ENCODE measurements around the gene ZNFX1. TPM values are rescaled to one million over a fixed set of nuclear protein-coding genes. Genes with fewer than 3 reads are reported as not detected.
"Not testable (repeated sequence)": the region's sequence is repeated elsewhere in the genome, so short reads cannot be mapped to it uniquely, and the experiment has no call there.

The ZNFX1 gene
- total RNA-seq, 2 experiments from 2014 or later = 50.6 to 51.6 TPM

GRCh38 chr20:49219091-49219923, 58.5 kb downstream of the ZNFX1 start, which contains the start of gene DDX27:
TSS of gene DDX27 (plus strand) at chr20:49219416. CDS start at chr20:49219449, 33 bp downstream.
- Histone ChIP-seq H3K4me3 (ENCODE audit: low read length) (peak within 1 kb of the TSS; percentile 79), H3K27ac (ENCODE audit: low read depth in 1 of 2, low read length in 2 of 2) (peak within 1 kb of the TSS; percentile 85 to 91), H3K27me3 (ENCODE audit: control insufficient read depth in 1 of 2, insufficient read depth in 2 of 2, low read length in 2 of 2) (no peaks in the 10 kb centered on the region), H3K4me1 (ENCODE audit: insufficient read depth, low read length) (peaks cover 33% of the 10 kb centered on the region), H3K36me3 (ENCODE audit: insufficient read depth, low read length) (peaks cover 29% of the 10 kb centered on the region), H3K9me3 (ENCODE audit: control insufficient read depth in 1 of 2, insufficient read depth in 1 of 2, low read length in 2 of 2) (no peaks in the 10 kb centered on the region)
- Mint-ChIP-seq H3K36me3 (ENCODE audit: low read depth) (peaks cover 41% of the 10 kb centered on the region), H3K4me1 (ENCODE audit: low read depth) (peaks cover 24% of the 10 kb centered on the region), H3K27ac (peak within 1 kb of the TSS; percentile 87), H3K27me3 (no peaks in the 10 kb centered on the region), H3K9me3 (no peaks in the 10 kb centered on the region), H3K4me3 (peak within 1 kb of the TSS; percentile 86)
- POLR2A ChIA-PET = interaction anchor here (0.5 to 1.7 kb wide), 15 partner anchors 9 to 182 kb away, joined by 3 to 33 read pairs (median 4); partner anchors contain the start of genes STAU1 and ZNFX1
- intact Hi-C loops (cut with DNase I, micrococcal nuclease) = loop anchor here (1.0 to 5.0 kb wide), 5 partner anchors 32 to 1513 kb away; partner anchors contain the start of genes ZNFX1 (in 2 of the 2), CSE1L (in 1 of the 2) and PARD6B (in 1 of the 2)
- TF ChIP-seq CTCF (IDR thresholded peaks at IDR 0.05) = no peak
- DNase-seq (peak; percentile 90 to 99 (median 96)), ATAC-seq (ENCODE audit: poor library complexity) (peak; percentile 84)
- CTCF ChIA-PET = interaction anchor here (0.6 to 4.4 kb wide), 3 partner anchors 41 to 1690 kb away, joined by 3 to 52 read pairs (median 3); no protein-coding TSS in a partner anchor

GRCh38 chr20:49218739-49219090, 59.1 kb downstream of the ZNFX1 start:
- not testable (repeated sequence) for H3K27me3 ChIP-seq (ENCODE audit: control insufficient read depth in 1 of 2, insufficient read depth in 2 of 2, low read length in 2 of 2); H3K9me3 ChIP-seq (ENCODE audit: control insufficient read depth in 1 of 2, insufficient read depth in 1 of 2, low read length in 2 of 2); H3K9me3 Mint-ChIP-seq; ATAC-seq (ENCODE audit: poor library complexity); H3K27me3 Mint-ChIP-seq
- Histone ChIP-seq H3K4me3 (ENCODE audit: low read length) (peak overlapping the region; percentile 79), H3K36me3 (ENCODE audit: insufficient read depth, low read length) (peaks cover 23% of the 10 kb centered on the region), H3K27ac (ENCODE audit: low read depth in 1 of 2, low read length in 2 of 2) (peak overlapping the region in 1 of 2 donors; percentile 85), H3K4me1 (ENCODE audit: insufficient read depth, low read length) (peaks cover 33% of the 10 kb centered on the region)
- POLR2A ChIA-PET = interaction anchor here (0.7 to 1.7 kb wide), 13 partner anchors 8 to 181 kb away, joined by 3 to 33 read pairs (median 4); partner anchors contain the start of genes STAU1 and ZNFX1
- Mint-ChIP-seq H3K36me3 (ENCODE audit: low read depth) (peaks cover 35% of the 10 kb centered on the region), H3K4me3 (peak overlapping the region; percentile 86), H3K4me1 (ENCODE audit: low read depth) (peaks cover 24% of the 10 kb centered on the region), H3K27ac (peak overlapping the region; percentile 87)
- DNase-seq = peak in 5 of 14 experiments; percentile 9 to 60 (median 21)
- CTCF ChIA-PET = interaction anchor here (0.7 to 4.4 kb wide), 2 partner anchors 42 to 85 kb away, joined by 3 to 52 read pairs; no protein-coding TSS in a partner anchor
- intact Hi-C loops (cut with DNase I, micrococcal nuclease) = loop anchor here (1.0 to 5.0 kb wide), 5 partner anchors 31 to 1514 kb away; partner anchors contain the start of genes ZNFX1 (in 2 of the 2), CSE1L (in 1 of the 2) and PARD6B (in 1 of the 2)

- DNase-seq = peak; percentile 84 to 98 (median 92)
- intact Hi-C loops (cut with DNase I, micrococcal nuclease) = loop anchor here (1.0 to 5.0 kb wide), 4 partner anchors 84 to 1515 kb away; partner anchors contain the start of genes CSE1L (in 2 of the 2) and PARD6B (in 1 of the 2)
These were observed 60.8 kb downstream of the ZNFX1 start for GRCh38 chr20:49216991-49217578.

More at GRCh38 chr20:49216991-49217578, 60.8 kb downstream of the ZNFX1 start:
- Mint-ChIP-seq H3K4me1 (ENCODE audit: low read depth) (peaks cover 24% of the 10 kb centered on the region), H3K4me3 (peak overlapping the region; percentile 71), H3K27me3 (no peaks in the 10 kb centered on the region), H3K9me3 (no peaks in the 10 kb centered on the region), H3K36me3 (ENCODE audit: low read depth) (peaks cover 24% of the 10 kb centered on the region), H3K27ac (peak overlapping the region; percentile 80)
- H3K4me1 ChIP-seq (ENCODE audit: insufficient read depth, low read length) = peaks cover 33% of the 10 kb centered on the region
- peak; percentile 81 for TF ChIP-seq CTCF (IDR thresholded peaks at IDR 0.05)
- ChIA-PET CTCF (interaction anchor here (0.6 to 4.4 kb wide), 25 partner anchors 16 to 1741 kb away, joined by 3 to 52 read pairs (median 4); partner anchors contain the start of genes CSE1L, DPM1 and MOCS3), POLR2A (interaction anchor here (1.6 to 2.4 kb wide), 3 partner anchors 29 to 84 kb away, joined by 4 to 13 read pairs (median 7); partner anchors contain the start of gene STAU1)
- ATAC-seq (ENCODE audit: poor library complexity) = peak; percentile 38
- no peak overlapping the region for H3K4me3 ChIP-seq (ENCODE audit: low read length)
- H3K36me3 ChIP-seq (ENCODE audit: insufficient read depth, low read length) = peaks cover 10% of the 10 kb centered on the region
- H3K27ac ChIP-seq (ENCODE audit: low read depth in 1 of 2, low read length in 2 of 2) = no peak overlapping the region
- no peaks in the 10 kb centered on the region for H3K9me3 ChIP-seq (ENCODE audit: control insufficient read depth in 1 of 2, insufficient read depth in 1 of 2, low read length in 2 of 2)
- H3K27me3 ChIP-seq (ENCODE audit: control insufficient read depth in 1 of 2, insufficient read depth in 2 of 2, low read length in 2 of 2) = no peaks in the 10 kb centered on the region

Data from CD4-positive, alpha-beta T cell (primary cell).